ENCODE data around the gene CDH7.

The CDH7 gene

GRCh38 chr18:65906621-65907034 is 155.8 kb downstream of the CDH7 start:
- TF ChIP-seq CTCF (IDR thresholded peaks at IDR 0.05; ENCODE audit: low read depth, low read length), result no peak

GRCh38 chr18:65907281-65907680 is 156.5 kb downstream of the CDH7 start:
- H3K4me3 ChIP-seq (ENCODE audit: low read depth, low read length), result no peak overlapping the region
- no peak for TF ChIP-seq CTCF (IDR thresholded peaks at IDR 0.05; ENCODE audit: low read depth, low read length)

More at GRCh38 chr18:65906621-65907034, 155.8 kb downstream of the CDH7 start:
- no peak overlapping the region for H3K4me3 ChIP-seq (ENCODE audit: low read depth, low read length)

- H3K4me3 ChIP-seq (ENCODE audit: low read depth, low read length), result no peak overlapping the region
- no peak for TF ChIP-seq CTCF (IDR thresholded peaks at IDR 0.05; ENCODE audit: low read depth, low read length)
Measured at GRCh38 chr18:65919018-65919417, 168.2 kb downstream of the CDH7 start.

- TF ChIP-seq CTCF (IDR thresholded peaks at IDR 0.05; ENCODE audit: low read depth, low read length), result no peak
- no peak overlapping the region for H3K4me3 ChIP-seq (ENCODE audit: low read depth, low read length)
Measured at GRCh38 chr18:65919663-65920062, 168.9 kb downstream of the CDH7 start.

- no peak overlapping the region for H3K4me3 ChIP-seq (ENCODE audit: low read depth, low read length)
- TF ChIP-seq CTCF (IDR thresholded peaks at IDR 0.05; ENCODE audit: low read depth, low read length), result no peak
Measured at GRCh38 chr18:65922103-65922502, 171.3 kb downstream of the CDH7 start.

- H3K4me3 ChIP-seq (ENCODE audit: low read depth, low read length), result no peak overlapping the region
- no peak for TF ChIP-seq CTCF (IDR thresholded peaks at IDR 0.05; ENCODE audit: low read depth, low read length)
Measured at GRCh38 chr18:65924904-65925303, 174.1 kb downstream of the CDH7 start.

GRCh38 chr18:65934874-65935273 is 184.1 kb downstream of the CDH7 start:
- no peak overlapping the region for H3K4me3 ChIP-seq (ENCODE audit: low read depth, low read length)
- no peak for TF ChIP-seq CTCF (IDR thresholded peaks at IDR 0.05; ENCODE audit: low read depth, low read length)

Data from WI38 (cell line).